Measurements from ENCODE around the gene TMEM266.

Gene TMEM266

GRCh38 chr15:76199106-76200082, 139.6 kb downstream of the TMEM266 start:
- Histone ChIP-seq H3K36me3 (ENCODE audit: control insufficient read depth in 2 of 2, insufficient read depth in 1 of 2, low read length in 2 of 2) (peaks cover 0 to 6% of the 10 kb centered on the region in 2 experiments; a peak in 1 of 3 replicates), H3K9me3 (ENCODE audit: control insufficient read depth, insufficient read depth, low read depth, low read length) (no peaks in the 10 kb centered on the region), H3K4me3 (ENCODE audit: low read depth, low read length) (no peak overlapping the region), H3K4me1 (ENCODE audit: control insufficient read depth, insufficient read depth, low read length) (peaks cover 6% of the 10 kb centered on the region; the same call in 1 of the 2 replicates), H3K27ac (ENCODE audit: extremely low read depth, low read depth, low read length) (no peak overlapping the region)
- TF ChIP-seq ZIC2 (tag by site-specific recombination; IDR thresholded peaks at IDR 0.05): 0 out of 2 replicates have a peak, but pooled peaks have one; percentile 25
- TF ChIP-seq ZNF16 (tag by site-specific recombination; IDR thresholded peaks at IDR 0.05; ENCODE audit: low read depth): no peak
- ChIA-PET CTCF (interaction anchor here (1.1 to 1.7 kb wide), 3 partner anchors 9 to 14 kb away, joined by 3 to 10 read pairs (median 8); no protein-coding TSS in a partner anchor), POLR2A (interaction anchor here (0.8 to 1.1 kb wide), 2 partner anchors 137 kb away, joined by 5 to 8 read pairs; partner anchors contain the start of gene ISL2)

DNA sequence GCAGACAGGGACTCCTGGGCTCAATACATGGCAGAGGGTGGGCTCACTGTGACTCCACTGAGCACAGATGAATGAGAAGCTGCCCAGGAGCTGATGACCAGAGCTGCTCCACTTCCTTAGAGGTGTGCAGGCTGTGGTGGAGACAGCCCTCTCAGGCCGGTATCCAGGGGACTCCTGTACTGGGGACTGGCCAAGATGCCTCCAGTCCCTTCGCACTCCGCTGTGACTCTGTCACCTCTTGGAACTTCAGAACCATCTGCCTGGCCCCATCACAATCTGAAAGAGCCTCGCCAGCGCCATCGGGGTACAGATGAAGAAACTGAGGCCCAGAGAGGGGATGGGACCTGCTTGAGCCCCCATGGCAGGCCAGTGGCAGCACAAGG, 140.3 kb downstream of the TMEM266 start:
- Histone ChIP-seq H3K9me3 (ENCODE audit: control insufficient read depth, insufficient read depth, low read depth, low read length) (no peaks in the 10 kb centered on the region), H3K36me3 (ENCODE audit: control insufficient read depth in 2 of 2, insufficient read depth in 1 of 2, low read length in 2 of 2) (peaks cover 0 to 9% of the 10 kb centered on the region in 2 experiments; a peak in 1 of 3 replicates), H3K4me3 (ENCODE audit: low read depth, low read length) (no peak overlapping the region), H3K27ac (ENCODE audit: extremely low read depth, low read depth, low read length) (no peak overlapping the region), H3K4me1 (ENCODE audit: control insufficient read depth, insufficient read depth, low read length) (peaks cover 6% of the 10 kb centered on the region; the same call in 1 of the 2 replicates)
- POLR2A ChIA-PET: interaction anchor here (1.1 kb wide), 1 partner anchor 137 kb away, joined by 5 read pairs; the partner anchor contains the start of gene ISL2
- TF ChIP-seq TCF7L2 (IDR thresholded peaks at IDR 0.05; ENCODE audit: borderline replicate concordance, low read depth, low read length) (no peak), ZNF777 (tag by site-specific recombination; IDR thresholded peaks at IDR 0.05; ENCODE audit: borderline replicate concordance) (no peak), ZNF266 (tag by site-specific recombination; IDR thresholded peaks at IDR 0.05; ENCODE audit: low read depth) (no peak), YY1 (tag by site-specific recombination; IDR thresholded peaks at IDR 0.05) (no peak), YY2 (tag by site-specific recombination; IDR thresholded peaks at IDR 0.05) (no peak)
- TF ChIP-seq, protein P1, sequence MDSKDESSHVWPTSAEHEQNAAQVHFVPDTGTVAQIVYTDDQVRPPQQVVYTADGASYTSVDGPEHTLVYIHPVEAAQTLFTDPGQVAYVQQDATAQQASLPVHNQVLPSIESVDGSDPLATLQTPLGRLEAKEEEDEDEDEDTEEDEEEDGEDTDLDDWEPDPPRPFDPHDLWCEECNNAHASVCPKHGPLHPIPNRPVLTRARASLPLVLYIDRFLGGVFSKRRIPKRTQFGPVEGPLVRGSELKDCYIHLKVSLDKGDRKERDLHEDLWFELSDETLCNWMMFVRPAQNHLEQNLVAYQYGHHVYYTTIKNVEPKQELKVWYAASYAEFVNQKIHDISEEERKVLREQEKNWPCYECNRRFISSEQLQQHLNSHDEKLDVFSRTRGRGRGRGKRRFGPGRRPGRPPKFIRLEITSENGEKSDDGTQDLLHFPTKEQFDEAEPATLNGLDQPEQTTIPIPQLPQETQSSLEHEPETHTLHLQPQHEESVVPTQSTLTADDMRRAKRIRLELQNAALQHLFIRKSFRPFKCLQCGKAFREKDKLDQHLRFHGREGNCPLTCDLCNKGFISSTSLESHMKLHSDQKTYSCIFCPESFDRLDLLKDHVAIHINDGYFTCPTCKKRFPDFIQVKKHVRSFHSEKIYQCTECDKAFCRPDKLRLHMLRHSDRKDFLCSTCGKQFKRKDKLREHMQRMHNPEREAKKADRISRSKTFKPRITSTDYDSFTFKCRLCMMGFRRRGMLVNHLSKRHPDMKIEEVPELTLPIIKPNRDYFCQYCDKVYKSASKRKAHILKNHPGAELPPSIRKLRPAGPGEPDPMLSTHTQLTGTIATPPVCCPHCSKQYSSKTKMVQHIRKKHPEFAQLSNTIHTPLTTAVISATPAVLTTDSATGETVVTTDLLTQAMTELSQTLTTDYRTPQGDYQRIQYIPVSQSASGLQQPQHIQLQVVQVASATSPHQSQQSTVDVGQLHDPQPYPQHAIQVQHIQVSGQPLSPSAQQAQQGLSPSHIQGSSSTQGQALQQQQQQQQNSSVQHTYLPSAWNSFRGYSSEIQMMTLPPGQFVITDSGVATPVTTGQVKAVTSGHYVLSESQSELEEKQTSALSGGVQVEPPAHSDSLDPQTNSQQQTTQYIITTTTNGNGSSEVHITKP (tag by site-specific recombination; IDR thresholded peaks at IDR 0.05): no peak
- CTCF ChIA-PET: interaction anchor here (1.7 to 2.2 kb wide), 2 partner anchors 10 to 15 kb away, joined by 7 to 8 read pairs; no protein-coding TSS in a partner anchor

- peaks cover 0 to 11% of the 10 kb centered on the region in 2 experiments; a peak in 1 of 3 replicates for H3K36me3 ChIP-seq (ENCODE audit: control insufficient read depth in 2 of 2, insufficient read depth in 1 of 2, low read length in 2 of 2)
- TF ChIP-seq ZBTB7A (tag by site-specific recombination; IDR thresholded peaks at IDR 0.05; ENCODE audit: low read depth) (no peak), GLIS2 (tag by site-specific recombination; IDR thresholded peaks at IDR 0.05) (peak; percentile 13; the same call in 1 of the 2 replicates), GLIS1 (tag by site-specific recombination; IDR thresholded peaks at IDR 0.05) (peak; percentile 73), ZSCAN23 (tag by site-specific recombination; IDR thresholded peaks at IDR 0.05) (no peak), ZFP69B (tag by site-specific recombination; IDR thresholded peaks at IDR 0.05) (no peak), ZFHX2 (tag by site-specific recombination; conservative IDR thresholded peaks at IDR 0.05) (no peak)
- peaks cover 6% of the 10 kb centered on the region; the same call in 1 of the 2 replicates for H3K4me1 ChIP-seq (ENCODE audit: control insufficient read depth, insufficient read depth, low read length)
- no peak overlapping the region for H3K27ac ChIP-seq (ENCODE audit: extremely low read depth, low read depth, low read length)
- ChIA-PET CTCF (interaction anchor here (1.7 to 2.2 kb wide), 2 partner anchors 10 to 15 kb away, joined by 7 to 8 read pairs; no protein-coding TSS in a partner anchor), POLR2A (interaction anchor here (1.1 kb wide), 2 partner anchors 9 to 136 kb away, joined by 3 to 5 read pairs; partner anchors contain the start of gene ISL2)
- no peak overlapping the region for H3K4me3 ChIP-seq (ENCODE audit: low read depth, low read length)
- no peaks in the 10 kb centered on the region for H3K9me3 ChIP-seq (ENCODE audit: control insufficient read depth, insufficient read depth, low read depth, low read length)
Observed at GRCh38 chr15:76200641-76201105, 140.9 kb downstream of the TMEM266 start.
